ENCODE measurements around the gene AKR1C2.
"Not testable (repeated sequence)": the region's sequence is repeated elsewhere in the genome, so short reads cannot be mapped to it uniquely, and the experiment has no call there.

Gene AKR1C2

DNA sequence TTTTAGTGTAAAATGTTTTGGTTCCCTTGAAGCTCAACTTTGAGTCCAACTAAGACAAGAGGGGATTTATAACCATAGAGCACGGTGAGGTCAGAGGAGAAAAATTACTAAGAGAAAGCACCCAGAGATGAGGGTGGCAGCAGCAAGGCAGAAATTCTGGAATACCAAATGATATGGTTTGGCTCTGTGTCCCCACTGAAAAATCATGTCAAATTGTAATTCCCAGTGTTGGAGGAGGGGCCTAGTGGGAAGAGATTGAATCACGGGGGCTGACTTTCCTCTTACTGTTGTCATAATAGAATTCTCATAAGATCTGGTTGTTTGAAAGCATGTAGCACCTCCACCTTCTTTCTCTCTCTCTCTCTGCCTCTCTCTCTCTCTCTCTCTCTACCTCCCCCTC lies 59.8 kb downstream of the AKR1C2 start:
- no peak for DNase-seq (ENCODE audit: low read depth)
- TF ChIP-seq, protein P1, sequence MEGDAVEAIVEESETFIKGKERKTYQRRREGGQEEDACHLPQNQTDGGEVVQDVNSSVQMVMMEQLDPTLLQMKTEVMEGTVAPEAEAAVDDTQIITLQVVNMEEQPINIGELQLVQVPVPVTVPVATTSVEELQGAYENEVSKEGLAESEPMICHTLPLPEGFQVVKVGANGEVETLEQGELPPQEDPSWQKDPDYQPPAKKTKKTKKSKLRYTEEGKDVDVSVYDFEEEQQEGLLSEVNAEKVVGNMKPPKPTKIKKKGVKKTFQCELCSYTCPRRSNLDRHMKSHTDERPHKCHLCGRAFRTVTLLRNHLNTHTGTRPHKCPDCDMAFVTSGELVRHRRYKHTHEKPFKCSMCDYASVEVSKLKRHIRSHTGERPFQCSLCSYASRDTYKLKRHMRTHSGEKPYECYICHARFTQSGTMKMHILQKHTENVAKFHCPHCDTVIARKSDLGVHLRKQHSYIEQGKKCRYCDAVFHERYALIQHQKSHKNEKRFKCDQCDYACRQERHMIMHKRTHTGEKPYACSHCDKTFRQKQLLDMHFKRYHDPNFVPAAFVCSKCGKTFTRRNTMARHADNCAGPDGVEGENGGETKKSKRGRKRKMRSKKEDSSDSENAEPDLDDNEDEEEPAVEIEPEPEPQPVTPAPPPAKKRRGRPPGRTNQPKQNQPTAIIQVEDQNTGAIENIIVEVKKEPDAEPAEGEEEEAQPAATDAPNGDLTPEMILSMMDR (IDR thresholded peaks at IDR 0.05; ENCODE audit: low read depth, low read length, missing control alignments) = no peak
- in situ Hi-C loops (cut with HindIII; ENCODE audit: low sequenced_read_pairs) = no loop called here
- H3K4me3 ChIP-seq (ENCODE audit: low read depth, low read length) = no peak overlapping the region

GRCh38 chr10:4943416-4943815 lies 60.2 kb downstream of the AKR1C2 start:
- H3K4me3 ChIP-seq (ENCODE audit: low read depth, low read length); in situ Hi-C loops (cut with HindIII; ENCODE audit: low sequenced_read_pairs); DNase-seq (ENCODE audit: low read depth): not testable (repeated sequence)

GRCh38 chr10:4942931-4943330 lies 60.7 kb downstream of the AKR1C2 start:
- in situ Hi-C loops (cut with HindIII; ENCODE audit: low sequenced_read_pairs); H3K4me3 ChIP-seq (ENCODE audit: low read depth, low read length): not testable (repeated sequence)
- peak; percentile 5 for DNase-seq (ENCODE audit: low read depth)

DNA sequence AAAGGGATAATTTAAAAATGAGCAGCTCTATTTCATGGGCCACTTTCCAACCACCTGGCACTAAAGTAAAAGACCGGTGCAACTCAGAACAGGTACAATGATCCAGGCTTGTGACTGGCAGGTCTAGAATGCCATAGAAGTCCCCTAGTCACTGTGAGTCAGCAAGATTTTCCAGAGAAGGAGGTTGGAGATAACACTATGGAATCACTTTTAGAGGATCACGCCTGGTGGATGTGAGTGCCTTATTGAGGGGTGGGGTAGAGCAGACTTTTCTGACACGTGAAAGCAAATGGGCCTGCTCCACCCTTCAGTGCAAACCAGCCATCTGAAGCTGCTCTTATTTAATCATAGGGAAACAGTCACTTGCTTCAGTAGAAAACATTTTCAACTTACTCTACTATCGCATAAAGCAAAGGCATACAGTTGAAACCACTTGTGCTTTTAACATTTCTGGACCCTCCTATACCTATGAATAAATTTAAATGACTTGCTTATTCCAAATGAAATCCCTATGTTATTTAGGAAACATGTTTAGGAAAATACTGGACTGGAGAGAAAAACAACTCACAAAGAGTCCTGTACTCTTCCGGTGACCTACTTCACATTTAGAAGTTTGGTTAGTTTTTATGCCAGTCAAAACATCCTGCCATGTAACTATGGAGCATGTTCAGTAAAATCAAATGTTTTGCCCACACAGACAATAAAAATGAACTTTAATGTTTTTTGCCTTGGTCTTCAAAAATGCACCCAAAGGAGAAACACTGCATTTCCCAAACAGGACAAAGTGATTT lies 61.9 kb downstream of the AKR1C2 start:
- H3K4me3 ChIP-seq (ENCODE audit: low read depth, low read length) = no peak overlapping the region
- in situ Hi-C loops (cut with HindIII; ENCODE audit: low sequenced_read_pairs) = no loop called here
- DNase-seq (ENCODE audit: low read depth) = no peak
- TF ChIP-seq, protein P1 (IDR thresholded peaks at IDR 0.05; ENCODE audit: low read depth, low read length, missing control alignments) = no peak

GRCh38 chr10:4940909-4941308 lies 62.7 kb downstream of the AKR1C2 start:
- in situ Hi-C loops (cut with HindIII; ENCODE audit: low sequenced_read_pairs); DNase-seq (ENCODE audit: low read depth); H3K4me3 ChIP-seq (ENCODE audit: low read depth, low read length): not testable (repeated sequence)

- DNase-seq (ENCODE audit: low read depth); H3K4me3 ChIP-seq (ENCODE audit: low read depth, low read length); in situ Hi-C loops (cut with HindIII; ENCODE audit: low sequenced_read_pairs): not testable (repeated sequence)
Observed at GRCh38 chr10:4940073-4940428, 63.6 kb downstream of the AKR1C2 start.

GRCh38 chr10:4939224-4940072 lies 64.2 kb downstream of the AKR1C2 start:
- no peak for DNase-seq (ENCODE audit: low read depth)
- in situ Hi-C loops (cut with HindIII; ENCODE audit: low sequenced_read_pairs) = no loop called here

More at GRCh38 chr10:4939224-4940072, 64.2 kb downstream of the AKR1C2 start:
- no peak overlapping the region for H3K4me3 ChIP-seq (ENCODE audit: low read depth, low read length)
- TF ChIP-seq, protein P1 (IDR thresholded peaks at IDR 0.05; ENCODE audit: low read depth, low read length, missing control alignments) = no peak
